HCT116 (cell line): Measurements from ENCODE around the gene AKT3.

Source experiments
- ATF3 ChIP-seq: IDR thresholded peaks from 2 replicates; pipeline ENCODE4 v1.6.1; 2012
- CEBPB ChIP-seq: IDR thresholded peaks from 2 replicates; pipeline ENCODE4 v1.6.1; 2012; ENCODE audit warnings: low read depth
- CTCF ChIP-seq, 3 experiments: fragments of 200-600 bp in 1 of 3; sonication (generic) in 1 of 3; IDR thresholded peaks in 2 of 3; conservative IDR thresholded peaks in 1 of 3; 2 replicates each; pipeline ENCODE4 v1.5.1; 2012 to 2017; ENCODE audit warnings: low read depth in 2 of 3, low read length in 2 of 3, antibody characterized with exemption in 1 of 3, borderline replicate concordance in 1 of 3, control low read depth in 1 of 3, mild to moderate bottlenecking in 1 of 3, mixed read lengths in 1 of 3, mixed run types in 1 of 3, moderate library complexity in 1 of 3; ENCODE audit not compliant: insufficient read depth in 1 of 3
- ELF1 ChIP-seq: IDR thresholded peaks from 2 replicates; pipeline ENCODE4 v1.6.1; 2012; ENCODE audit warnings: low read depth, borderline replicate concordance
- EZH2 ChIP-seq: fragments of 200-600 bp; sonication (generic); IDR thresholded peaks from 2 replicates; pipeline ENCODE4 v1.6.1; 2017; ENCODE audit warnings: antibody characterized with exemption, mixed run types
- FOSL1 ChIP-seq: IDR thresholded peaks from 2 replicates; pipeline ENCODE4 v1.6.1; 2012; ENCODE audit warnings: low read depth
- JUND ChIP-seq: IDR thresholded peaks from 2 replicates; pipeline ENCODE4 v1.6.1; 2012
- MAX ChIP-seq: IDR thresholded peaks from 2 replicates; pipeline ENCODE4 v1.6.1; 2012
- POLR2A ChIP-seq: IDR thresholded peaks from 2 replicates; pipeline ENCODE4 v1.7.0; 2011; ENCODE audit warnings: borderline replicate concordance; ENCODE audit not compliant: insufficient read depth, insufficient read length; ENCODE audit errors: extremely low read depth
- POLR2AphosphoS5 ChIP-seq: IDR thresholded peaks from 2 replicates; pipeline ENCODE4 v1.6.1; 2011; ENCODE audit warnings: mild to moderate bottlenecking, low read depth, low read length, moderate library complexity
- REST ChIP-seq: IDR thresholded peaks from 2 replicates; pipeline ENCODE4 v1.6.1; 2012; ENCODE audit warnings: low read depth
- SRF ChIP-seq: IDR thresholded peaks from 2 replicates; pipeline ENCODE4 v1.6.1; 2012; ENCODE audit warnings: low read depth
- TCF7L2 ChIP-seq: IDR thresholded peaks from 2 replicates; pipeline ENCODE4 v1.7.0; 2011; ENCODE audit warnings: borderline replicate concordance, inconsistent platforms; ENCODE audit not compliant: insufficient read depth, insufficient read length; ENCODE audit errors: extremely low read depth
- YY1 ChIP-seq: IDR thresholded peaks from 2 replicates; pipeline ENCODE4 v1.6.1; 2011; ENCODE audit warnings: low read length, low read depth, moderate library complexity, mild to moderate bottlenecking; ENCODE audit not compliant: insufficient replicate concordance; ENCODE audit errors: extremely low read depth

- TF ChIP-seq CTCF (IDR thresholded peaks at IDR 0.05 in 2 of 3, conservative IDR thresholded peaks at IDR 0.05 in 1 of 3; ENCODE audit: borderline replicate concordance in 1 of 3, insufficient read depth in 1 of 3, low read depth in 2 of 3, low read length in 2 of 3) (no peak), POLR2AphosphoS5 (no peak), FOSL1 (no peak), YY1 (no peak), EZH2 (no peak), CEBPB (no peak), SRF (no peak), TCF7L2 (no peak), REST (no peak), JUND (no peak), ELF1 (no peak), MAX (no peak), ATF3 (no peak), POLR2A (no peak)
Observed at GRCh38 chr1:243638186-243638585, 211.9 kb downstream of the AKT3 start.
